Neural progenitor cell (in vitro differentiated cells): ENCODE data around the gene GK.

Source experiments
- CTCF ChIP-seq: fragments of 200-600 bp; sonication (generic); IDR thresholded peaks from 2 replicates; pipeline ENCODE4 v1.5.1; 2017; ENCODE audit warnings: antibody characterized with exemption, mild to moderate bottlenecking
- EZH2 ChIP-seq: fragments of 200-600 bp; sonication (generic); IDR thresholded peaks from 2 replicates; pipeline ENCODE4 v1.6.1; 2017; ENCODE audit warnings: antibody characterized with exemption, mild to moderate bottlenecking, moderate library complexity
- EZH2phosphoT487 ChIP-seq: fragments of 200-600 bp; sonication (generic); IDR thresholded peaks from 2 replicates; pipeline ENCODE4 v1.6.1; 2017; ENCODE audit warnings: antibody characterized with exemption

GRCh38 chrX:30779453-30780030 is 126.3 kb downstream of the GK start:
- no peak for TF ChIP-seq CTCF
- TF ChIP-seq EZH2: no peak
- TF ChIP-seq EZH2phosphoT487: no peak
